ENCODE data around the gene SESTD1. TPM values are rescaled to one million over a fixed set of nuclear protein-coding genes. Genes with fewer than 3 reads are reported as not detected.
A peak's percentile ranks its signal among the peaks of the same experiment; 100 is the strongest.

SESTD1 gene
- total and polyA plus RNA-seq, 2 donors (not counting 1 experiment from before 2014, with no cell fraction given): 16.8 to 51.9 TPM

DNA sequence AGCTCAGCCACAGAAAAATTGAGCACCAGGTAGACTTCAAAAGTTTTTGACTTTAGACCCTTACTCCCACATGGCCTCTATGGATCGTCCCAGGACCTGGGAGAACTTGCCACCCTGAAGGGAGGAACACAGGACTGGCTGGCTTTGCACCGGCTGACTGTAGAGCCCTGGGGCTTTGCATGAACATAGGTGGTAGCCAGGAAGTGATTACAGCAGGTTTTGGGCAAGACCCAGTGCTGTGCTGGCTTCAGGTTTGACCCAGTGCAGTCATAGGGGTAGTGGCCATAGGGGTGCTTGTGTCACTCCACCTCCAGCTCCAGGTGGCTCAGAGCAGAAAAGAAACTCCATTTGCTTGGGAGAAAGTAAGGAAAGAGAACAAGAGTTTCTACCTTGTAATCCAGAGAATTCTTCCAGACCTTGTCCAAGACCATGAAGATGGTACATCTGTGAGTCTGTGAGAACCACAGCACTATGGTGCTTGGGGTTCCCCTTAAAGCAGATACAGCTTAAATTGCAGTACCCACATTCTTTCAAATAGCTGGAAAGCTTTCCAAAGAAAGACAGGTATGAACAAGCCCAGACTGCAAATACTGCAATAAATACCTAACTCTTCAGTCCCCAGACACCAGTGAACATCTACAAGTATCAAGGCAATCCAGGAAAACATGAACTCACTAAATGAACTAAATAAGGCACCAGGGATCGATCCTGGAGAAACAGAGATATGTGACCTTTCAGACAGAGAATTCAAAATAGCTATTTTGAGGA lies 13.0 kb upstream of the SESTD1 start:
- Histone ChIP-seq H3K4me3 (replicated peaks in 1 of 4; ENCODE audit: control extremely low read depth in 1 of 4, insufficient read depth in 1 of 4, low read depth in 3 of 4, low read length in 4 of 4) (no peak overlapping the region), H4K20me1 (ENCODE audit: control insufficient read depth, extremely low read depth, insufficient read depth, low read length) (no peaks in the 10 kb centered on the region), H3K27me3 (ENCODE audit: control insufficient read depth, insufficient read depth, low read length) (no peaks in the 10 kb centered on the region), H3K27ac (ENCODE audit: insufficient read depth, low read length) (no peak overlapping the region), H2AFZ (ENCODE audit: low read length) (no peak overlapping the region), H3K36me3 (ENCODE audit: control insufficient read depth, insufficient read depth, low read length) (no peaks in the 10 kb centered on the region), H3K9me3 (ENCODE audit: control insufficient read depth, insufficient read depth, low read depth, low read length) (no peaks in the 10 kb centered on the region), H3K9ac (ENCODE audit: insufficient read depth, low read length) (no peak overlapping the region), H3K4me2 (ENCODE audit: extremely low read depth, insufficient read depth, low read length) (no peak overlapping the region), H3K79me2 (ENCODE audit: control insufficient read depth, insufficient read depth, low read length) (no peaks in the 10 kb centered on the region), H3K4me1 (ENCODE audit: control insufficient read depth, extremely low read depth, insufficient read depth, low read length) (no peaks in the 10 kb centered on the region)
- TF ChIP-seq EZH2 (IDR thresholded peaks at IDR 0.05; ENCODE audit: low read length, missing control alignments): no peak
- TF ChIP-seq, protein P1, sequence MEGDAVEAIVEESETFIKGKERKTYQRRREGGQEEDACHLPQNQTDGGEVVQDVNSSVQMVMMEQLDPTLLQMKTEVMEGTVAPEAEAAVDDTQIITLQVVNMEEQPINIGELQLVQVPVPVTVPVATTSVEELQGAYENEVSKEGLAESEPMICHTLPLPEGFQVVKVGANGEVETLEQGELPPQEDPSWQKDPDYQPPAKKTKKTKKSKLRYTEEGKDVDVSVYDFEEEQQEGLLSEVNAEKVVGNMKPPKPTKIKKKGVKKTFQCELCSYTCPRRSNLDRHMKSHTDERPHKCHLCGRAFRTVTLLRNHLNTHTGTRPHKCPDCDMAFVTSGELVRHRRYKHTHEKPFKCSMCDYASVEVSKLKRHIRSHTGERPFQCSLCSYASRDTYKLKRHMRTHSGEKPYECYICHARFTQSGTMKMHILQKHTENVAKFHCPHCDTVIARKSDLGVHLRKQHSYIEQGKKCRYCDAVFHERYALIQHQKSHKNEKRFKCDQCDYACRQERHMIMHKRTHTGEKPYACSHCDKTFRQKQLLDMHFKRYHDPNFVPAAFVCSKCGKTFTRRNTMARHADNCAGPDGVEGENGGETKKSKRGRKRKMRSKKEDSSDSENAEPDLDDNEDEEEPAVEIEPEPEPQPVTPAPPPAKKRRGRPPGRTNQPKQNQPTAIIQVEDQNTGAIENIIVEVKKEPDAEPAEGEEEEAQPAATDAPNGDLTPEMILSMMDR (conservative IDR thresholded peaks at IDR 0.05 in 1 of 2, IDR thresholded peaks at IDR 0.05 in 1 of 2; ENCODE audit: low read depth in 1 of 2, low read length in 2 of 2): no peak
- no peak for DNase-seq (ENCODE audit: low read depth in 2 of 2)

DNA sequence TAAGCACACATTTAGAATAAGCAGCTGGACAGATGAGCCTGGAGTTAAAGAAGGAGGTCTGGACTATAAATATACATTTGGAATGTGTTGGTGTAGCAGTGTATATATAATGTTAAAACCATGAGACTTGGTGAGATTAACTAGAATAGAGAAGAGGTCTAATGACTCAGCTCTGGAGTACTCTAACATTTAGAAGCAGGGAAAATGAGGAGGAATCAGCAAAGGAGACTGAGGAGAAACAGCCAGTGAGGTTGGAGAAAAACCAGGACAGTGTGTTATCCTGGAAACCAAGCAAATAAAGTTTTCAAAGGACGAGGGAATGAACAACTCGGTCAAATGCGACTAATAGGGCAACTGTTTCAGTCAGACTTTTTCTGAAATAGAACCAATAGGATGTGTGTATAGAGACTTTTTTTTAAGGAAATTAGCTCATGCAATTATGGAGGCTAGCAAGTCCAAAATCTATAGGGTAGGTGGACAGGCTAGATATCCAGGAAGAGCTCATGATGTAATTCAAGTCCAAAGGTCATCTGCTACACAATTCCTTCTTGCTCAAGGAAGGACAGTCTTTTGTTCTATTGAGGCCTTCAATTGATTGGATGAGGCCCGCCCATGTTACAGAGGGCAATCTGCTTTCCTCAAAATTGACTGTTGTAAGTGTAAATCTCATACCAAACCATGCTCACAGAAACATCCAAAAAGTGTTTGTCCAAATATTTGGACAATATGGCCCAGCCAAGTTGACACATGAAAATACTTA lies 10.8 kb upstream of the SESTD1 start:
- Histone ChIP-seq H2AFZ (ENCODE audit: low read length) (no peak overlapping the region), H3K27ac (ENCODE audit: insufficient read depth, low read length) (no peak overlapping the region)

DNA sequence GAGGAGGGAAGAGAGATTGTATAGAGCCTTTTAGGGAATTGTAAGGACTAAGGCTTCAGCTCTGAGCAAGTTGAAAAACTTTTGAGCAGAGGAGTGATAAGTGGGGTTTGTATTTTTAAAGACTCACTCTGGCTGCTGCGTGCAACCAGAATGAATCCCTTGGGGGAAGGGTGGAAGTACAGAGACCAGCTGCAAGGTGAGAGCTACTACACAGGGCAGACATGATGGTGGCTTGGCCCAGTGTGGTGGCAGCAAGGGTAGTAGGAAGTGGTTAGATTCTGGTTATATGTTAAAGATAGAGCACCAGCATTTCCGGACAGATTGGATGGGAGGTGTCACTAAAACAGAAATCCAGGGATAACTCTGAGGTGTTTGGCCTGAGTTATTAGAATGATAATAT lies 10.1 kb upstream of the SESTD1 start:
- DNase-seq (ENCODE audit: low read depth in 2 of 2): no peak
- Histone ChIP-seq H3K4me1 (ENCODE audit: control insufficient read depth, extremely low read depth, insufficient read depth, low read length) (no peaks in the 10 kb centered on the region), H3K27ac (ENCODE audit: insufficient read depth, low read length) (no peak overlapping the region), H3K4me3 (replicated peaks in 1 of 4; ENCODE audit: control extremely low read depth in 1 of 4, insufficient read depth in 1 of 4, low read depth in 3 of 4, low read length in 4 of 4) (no peak overlapping the region), H3K36me3 (ENCODE audit: control insufficient read depth, insufficient read depth, low read length) (no peaks in the 10 kb centered on the region), H3K4me2 (ENCODE audit: extremely low read depth, insufficient read depth, low read length) (no peak overlapping the region), H4K20me1 (ENCODE audit: control insufficient read depth, extremely low read depth, insufficient read depth, low read length) (no peaks in the 10 kb centered on the region), H3K9me3 (ENCODE audit: control insufficient read depth, insufficient read depth, low read depth, low read length) (no peaks in the 10 kb centered on the region), H3K79me2 (ENCODE audit: control insufficient read depth, insufficient read depth, low read length) (no peaks in the 10 kb centered on the region), H2AFZ (ENCODE audit: low read length) (no peak overlapping the region), H3K9ac (ENCODE audit: insufficient read depth, low read length) (no peak overlapping the region), H3K27me3 (ENCODE audit: control insufficient read depth, insufficient read depth, low read length) (no peaks in the 10 kb centered on the region)
- TF ChIP-seq, protein P1 (conservative IDR thresholded peaks at IDR 0.05 in 1 of 2, IDR thresholded peaks at IDR 0.05 in 1 of 2; ENCODE audit: low read depth in 1 of 2, low read length in 2 of 2): no peak
- no peak for TF ChIP-seq EZH2 (IDR thresholded peaks at IDR 0.05; ENCODE audit: low read length, missing control alignments)

More for the DNA sequence above, 10.8 kb upstream of the SESTD1 start:
- Histone ChIP-seq H3K4me3 (replicated peaks in 1 of 4; ENCODE audit: control extremely low read depth in 1 of 4, insufficient read depth in 1 of 4, low read depth in 3 of 4, low read length in 4 of 4) (no peak overlapping the region), H3K4me2 (ENCODE audit: extremely low read depth, insufficient read depth, low read length) (no peak overlapping the region), H3K4me1 (ENCODE audit: control insufficient read depth, extremely low read depth, insufficient read depth, low read length) (no peaks in the 10 kb centered on the region), H3K9me3 (ENCODE audit: control insufficient read depth, insufficient read depth, low read depth, low read length) (no peaks in the 10 kb centered on the region), H3K36me3 (ENCODE audit: control insufficient read depth, insufficient read depth, low read length) (no peaks in the 10 kb centered on the region), H3K27me3 (ENCODE audit: control insufficient read depth, insufficient read depth, low read length) (no peaks in the 10 kb centered on the region), H3K9ac (ENCODE audit: insufficient read depth, low read length) (no peak overlapping the region), H3K79me2 (ENCODE audit: control insufficient read depth, insufficient read depth, low read length) (no peaks in the 10 kb centered on the region), H4K20me1 (ENCODE audit: control insufficient read depth, extremely low read depth, insufficient read depth, low read length) (no peaks in the 10 kb centered on the region)
- TF ChIP-seq, protein P1 (conservative IDR thresholded peaks at IDR 0.05 in 1 of 2, IDR thresholded peaks at IDR 0.05 in 1 of 2; ENCODE audit: low read depth in 1 of 2, low read length in 2 of 2): no peak
- DNase-seq (ENCODE audit: low read depth in 2 of 2): peak; percentile 11 to 35

Data from fibroblast of lung (primary cell).